Measurements from ENCODE around the gene DDA1.
A peak's percentile ranks its signal among the peaks of the same experiment; 100 is the strongest.

The DDA1 gene

GRCh38 chr19:17331045-17331558 is 21.7 kb downstream of the DDA1 start:
- DNase-seq (ENCODE audit: low read depth), result no peak
- no peak for TF ChIP-seq CTCF (conservative IDR thresholded peaks at IDR 0.05; ENCODE audit: low read depth, low read length)
- H3K4me3 ChIP-seq (ENCODE audit: low read depth, low read length), result no peak overlapping the region

GRCh38 chr19:17332360-17332676 is 23.0 kb downstream of the DDA1 start:
- TF ChIP-seq CTCF (conservative IDR thresholded peaks at IDR 0.05; ENCODE audit: low read depth, low read length), result no peak
- H3K4me3 ChIP-seq (ENCODE audit: low read depth, low read length), result no peak overlapping the region

GRCh38 chr19:17332677-17333581 is 23.6 kb downstream of the DDA1 start:
- no peak for TF ChIP-seq CTCF (conservative IDR thresholded peaks at IDR 0.05; ENCODE audit: low read depth, low read length)
- no peak overlapping the region for H3K4me3 ChIP-seq (ENCODE audit: low read depth, low read length)

More at GRCh38 chr19:17332360-17332676, 23.0 kb downstream of the DDA1 start:
- no peak for DNase-seq (ENCODE audit: low read depth)

GRCh38 chr19:17333611-17334413 is 24.4 kb downstream of the DDA1 start:
- peak; percentile 84 for DNase-seq (ENCODE audit: low read depth)
- H3K4me3 ChIP-seq (ENCODE audit: low read depth, low read length), result peak overlapping the region; percentile 68

More at GRCh38 chr19:17332677-17333581, 23.6 kb downstream of the DDA1 start:
- DNase-seq (ENCODE audit: low read depth), result peak; percentile 65

GRCh38 chr19:17334414-17335409 is 25.3 kb downstream of the DDA1 start, which contains the start of gene ANO8:
TSS of gene ANO8 (minus strand) at chr19:17334855. CDS start at chr19:17334670, 185 bp downstream.
- H3K4me3 ChIP-seq (ENCODE audit: low read depth, low read length), result peak within 1 kb of the TSS; percentile 68
- no peak for TF ChIP-seq CTCF (conservative IDR thresholded peaks at IDR 0.05; ENCODE audit: low read depth, low read length)
- peak; percentile 99 for DNase-seq (ENCODE audit: low read depth)

More at GRCh38 chr19:17333611-17334413, 24.4 kb downstream of the DDA1 start:
- no peak for TF ChIP-seq CTCF (conservative IDR thresholded peaks at IDR 0.05; ENCODE audit: low read depth, low read length)

- no peak overlapping the region for H3K4me3 ChIP-seq (ENCODE audit: low read depth, low read length)
- no peak for DNase-seq (ENCODE audit: low read depth)
- TF ChIP-seq CTCF (conservative IDR thresholded peaks at IDR 0.05; ENCODE audit: low read depth, low read length), result no peak
Measured at GRCh38 chr19:17335575-17335974, 26.2 kb downstream of the DDA1 start.

Measured in choroid plexus epithelial cell (primary cell).